Measurements from ENCODE around the gene SDSL. TPM values are rescaled to one million over a fixed set of nuclear protein-coding genes. Genes with fewer than 3 reads are reported as not detected.

The SDSL gene
- total RNA-seq, 1 experiment from 2014 or later, result 0.52 TPM

DNA sequence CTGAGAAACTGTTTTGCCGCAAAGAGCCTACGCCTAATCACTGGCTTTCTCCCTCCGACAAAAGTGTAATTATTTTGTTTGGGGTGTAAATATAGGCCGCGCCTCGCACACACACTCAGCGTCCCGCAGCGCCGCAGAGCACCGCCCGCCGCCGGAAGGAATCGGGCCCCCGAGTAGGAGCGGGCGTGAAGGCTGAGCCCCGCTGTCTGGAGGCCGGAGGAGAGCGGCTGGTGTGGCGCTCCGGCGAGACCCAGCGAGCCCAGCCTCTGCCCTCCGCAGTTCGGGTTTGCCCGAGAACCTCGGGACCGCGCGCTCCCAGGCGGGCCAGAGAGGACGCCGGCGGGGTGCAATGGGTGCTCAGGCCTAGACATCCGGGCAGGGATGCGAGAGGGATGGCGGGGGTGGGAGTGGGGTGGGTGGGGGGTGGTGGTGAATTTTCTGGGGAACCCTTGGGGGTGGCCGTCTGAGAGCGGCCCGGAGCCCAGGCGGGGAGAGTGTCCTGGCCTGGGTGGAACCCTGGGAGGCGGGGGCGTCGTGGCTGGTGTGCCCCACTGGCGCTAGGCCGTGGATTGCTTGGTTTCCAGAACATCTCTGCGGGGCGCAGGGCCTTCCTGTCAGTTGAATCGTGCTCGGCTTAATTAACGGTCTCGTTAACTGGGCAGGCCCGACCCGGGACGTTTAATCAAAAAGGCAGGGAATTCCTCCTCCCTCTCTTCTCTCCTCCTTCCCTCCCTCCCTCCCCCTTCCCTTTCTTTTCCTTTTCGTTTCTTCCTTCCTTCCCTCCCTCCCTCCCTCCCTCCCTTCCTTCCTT lies 54.2 kb downstream of the SDSL start:
- peak overlapping the region; percentile 62 for H3K4me3 Mint-ChIP-seq
- H3K27ac Mint-ChIP-seq, result no peak overlapping the region
- no peak for DNase-seq (ENCODE audit: low spot score)
- ChIA-PET CTCF (interaction anchor here (0.7 to 9.2 kb wide), 6 partner anchors 11 to 51 kb away, joined by 3 to 92 read pairs (median 5); no protein-coding TSS in a partner anchor), POLR2A (interaction anchor here (0.6 kb wide), 1 partner anchor 231 kb away, joined by 3 read pairs; no protein-coding TSS in a partner anchor)
- peaks cover 98% of the 10 kb centered on the region for H3K27me3 Mint-ChIP-seq (ENCODE audit: low read depth)
- no peaks in the 10 kb centered on the region for H3K36me3 Mint-ChIP-seq
- no peak for ATAC-seq
- peaks cover 74% of the 10 kb centered on the region for H3K4me1 Mint-ChIP-seq
- no peak for TF ChIP-seq ZNF416 (CRISPR knock-in tag; IDR thresholded peaks at IDR 0.05)
- TF ChIP-seq ETV6 (CRISPR knock-in tag; IDR thresholded peaks at IDR 0.05), result 0 out of 2 replicates have a peak, but pooled peaks have one; percentile 36
- H3K9me3 Mint-ChIP-seq, result no peaks in the 10 kb centered on the region

DNA sequence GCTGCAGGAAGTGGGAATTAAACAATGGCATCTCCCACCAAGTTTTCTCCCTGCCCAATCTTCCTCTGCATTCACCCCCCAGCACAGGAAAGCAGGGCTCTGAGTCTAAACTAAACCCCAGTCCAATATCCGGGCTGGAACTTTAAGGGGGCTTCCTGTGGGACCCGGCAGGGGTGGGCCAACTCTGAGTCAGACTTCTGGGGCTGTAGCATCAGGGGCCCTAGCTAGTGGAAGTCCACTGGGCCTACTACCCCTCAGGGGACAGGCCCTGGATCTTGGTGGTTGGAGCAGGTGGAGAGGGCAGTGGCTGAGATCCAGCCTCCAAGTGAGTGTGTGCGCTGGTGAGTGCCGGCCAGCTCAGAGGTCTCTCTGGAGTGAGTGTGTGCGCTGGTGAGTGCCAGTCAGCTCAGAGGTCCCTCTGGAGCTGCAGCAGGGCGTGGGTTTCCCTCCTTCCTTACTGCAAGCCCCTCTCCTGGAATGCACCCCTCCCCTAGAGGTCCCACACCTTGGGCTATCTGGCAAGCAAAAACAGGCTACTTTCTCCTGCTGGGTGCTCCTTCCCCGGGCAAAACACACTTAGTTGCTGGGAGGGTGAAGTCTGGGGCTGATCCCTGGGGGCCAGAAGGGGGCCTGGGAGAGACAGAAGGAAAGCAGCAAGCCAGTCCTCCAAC lies 55.1 kb downstream of the SDSL start:
- Mint-ChIP-seq H3K36me3 (no peaks in the 10 kb centered on the region), H3K9me3 (no peaks in the 10 kb centered on the region), H3K27me3 (ENCODE audit: low read depth) (peaks cover 96% of the 10 kb centered on the region), H3K4me1 (peaks cover 73% of the 10 kb centered on the region), H3K27ac (no peak overlapping the region), H3K4me3 (peak overlapping the region; percentile 76)
- ATAC-seq (peak; percentile 26), DNase-seq (ENCODE audit: low spot score) (peak; percentile 72)
- POLR2A ChIA-PET, result interaction anchor here (0.6 kb wide), 1 partner anchor 232 kb away, joined by 3 read pairs; no protein-coding TSS in a partner anchor
- TF ChIP-seq FOXP1 (CRISPR knock-in tag; IDR thresholded peaks at IDR 0.05; ENCODE audit: borderline replicate concordance), result 0 out of 2 replicates have a peak, but pooled peaks have one; percentile 42
- TF ChIP-seq, protein P1, sequence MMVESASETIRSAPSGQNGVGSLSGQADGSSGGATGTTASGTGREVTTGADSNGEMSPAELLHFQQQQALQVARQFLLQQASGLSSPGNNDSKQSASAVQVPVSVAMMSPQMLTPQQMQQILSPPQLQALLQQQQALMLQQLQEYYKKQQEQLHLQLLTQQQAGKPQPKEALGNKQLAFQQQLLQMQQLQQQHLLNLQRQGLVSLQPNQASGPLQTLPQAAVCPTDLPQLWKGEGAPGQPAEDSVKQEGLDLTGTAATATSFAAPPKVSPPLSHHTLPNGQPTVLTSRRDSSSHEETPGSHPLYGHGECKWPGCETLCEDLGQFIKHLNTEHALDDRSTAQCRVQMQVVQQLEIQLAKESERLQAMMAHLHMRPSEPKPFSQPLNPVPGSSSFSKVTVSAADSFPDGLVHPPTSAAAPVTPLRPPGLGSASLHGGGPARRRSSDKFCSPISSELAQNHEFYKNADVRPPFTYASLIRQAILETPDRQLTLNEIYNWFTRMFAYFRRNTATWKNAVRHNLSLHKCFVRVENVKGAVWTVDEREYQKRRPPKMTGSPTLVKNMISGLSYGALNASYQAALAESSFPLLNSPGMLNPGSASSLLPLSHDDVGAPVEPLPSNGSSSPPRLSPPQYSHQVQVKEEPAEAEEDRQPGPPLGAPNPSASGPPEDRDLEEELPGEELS (CRISPR knock-in tag; IDR thresholded peaks at IDR 0.05), result 0 out of 2 replicates have a peak, but pooled peaks have one; percentile 20
- TF ChIP-seq, protein P2, sequence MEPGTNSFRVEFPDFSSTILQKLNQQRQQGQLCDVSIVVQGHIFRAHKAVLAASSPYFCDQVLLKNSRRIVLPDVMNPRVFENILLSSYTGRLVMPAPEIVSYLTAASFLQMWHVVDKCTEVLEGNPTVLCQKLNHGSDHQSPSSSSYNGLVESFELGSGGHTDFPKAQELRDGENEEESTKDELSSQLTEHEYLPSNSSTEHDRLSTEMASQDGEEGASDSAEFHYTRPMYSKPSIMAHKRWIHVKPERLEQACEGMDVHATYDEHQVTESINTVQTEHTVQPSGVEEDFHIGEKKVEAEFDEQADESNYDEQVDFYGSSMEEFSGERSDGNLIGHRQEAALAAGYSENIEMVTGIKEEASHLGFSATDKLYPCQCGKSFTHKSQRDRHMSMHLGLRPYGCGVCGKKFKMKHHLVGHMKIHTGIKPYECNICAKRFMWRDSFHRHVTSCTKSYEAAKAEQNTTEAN (CRISPR knock-in tag; IDR thresholded peaks at IDR 0.05), result peak; percentile 96
- TF ChIP-seq ETV6 (CRISPR knock-in tag; IDR thresholded peaks at IDR 0.05), result peak; percentile 95
- TF ChIP-seq, protein P3, sequence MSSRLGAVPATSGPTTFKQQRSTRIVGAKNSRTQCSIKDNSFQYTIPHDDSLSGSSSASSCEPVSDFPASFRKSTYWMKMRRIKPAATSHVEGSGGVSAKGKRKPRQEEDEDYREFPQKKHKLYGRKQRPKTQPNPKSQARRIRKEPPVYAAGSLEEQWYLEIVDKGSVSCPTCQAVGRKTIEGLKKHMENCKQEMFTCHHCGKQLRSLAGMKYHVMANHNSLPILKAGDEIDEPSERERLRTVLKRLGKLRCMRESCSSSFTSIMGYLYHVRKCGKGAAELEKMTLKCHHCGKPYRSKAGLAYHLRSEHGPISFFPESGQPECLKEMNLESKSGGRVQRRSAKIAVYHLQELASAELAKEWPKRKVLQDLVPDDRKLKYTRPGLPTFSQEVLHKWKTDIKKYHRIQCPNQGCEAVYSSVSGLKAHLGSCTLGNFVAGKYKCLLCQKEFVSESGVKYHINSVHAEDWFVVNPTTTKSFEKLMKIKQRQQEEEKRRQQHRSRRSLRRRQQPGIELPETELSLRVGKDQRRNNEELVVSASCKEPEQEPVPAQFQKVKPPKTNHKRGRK (CRISPR knock-in tag; IDR thresholded peaks at IDR 0.05; ENCODE audit: borderline replicate concordance), result 0 out of 2 replicates have a peak, but pooled peaks have one; percentile 50
- TF ChIP-seq NFE2L1 (CRISPR knock-in tag; IDR thresholded peaks at IDR 0.05), result no peak
- CTCF ChIA-PET, result interaction anchor here (0.7 to 9.2 kb wide), 8 partner anchors 9 to 289 kb away, joined by 3 to 92 read pairs (median 3); no protein-coding TSS in a partner anchor

DNA sequence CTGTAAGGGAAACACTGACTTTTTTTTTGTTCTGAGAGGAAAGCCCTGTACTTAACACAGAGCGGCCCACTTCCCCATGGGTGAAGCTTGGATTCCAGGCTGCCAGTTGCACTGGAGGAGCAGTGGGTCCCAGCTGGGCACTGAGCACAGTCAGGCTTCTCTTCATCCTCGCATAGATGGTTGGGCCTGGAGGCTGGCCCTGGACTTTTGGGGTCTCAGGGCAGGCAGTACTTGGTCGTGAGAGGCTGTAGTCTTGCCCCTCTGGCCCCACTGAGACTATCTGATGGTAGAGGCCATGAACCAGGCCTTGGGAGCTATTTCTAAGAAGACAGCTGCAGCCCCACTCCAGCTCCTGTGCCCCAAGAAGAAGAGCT lies 55.6 kb downstream of the SDSL start:
- TF ChIP-seq ZNF396 (CRISPR knock-in tag; IDR thresholded peaks at IDR 0.05; ENCODE audit: borderline replicate concordance), result no peak
- TF ChIP-seq, protein P4, sequence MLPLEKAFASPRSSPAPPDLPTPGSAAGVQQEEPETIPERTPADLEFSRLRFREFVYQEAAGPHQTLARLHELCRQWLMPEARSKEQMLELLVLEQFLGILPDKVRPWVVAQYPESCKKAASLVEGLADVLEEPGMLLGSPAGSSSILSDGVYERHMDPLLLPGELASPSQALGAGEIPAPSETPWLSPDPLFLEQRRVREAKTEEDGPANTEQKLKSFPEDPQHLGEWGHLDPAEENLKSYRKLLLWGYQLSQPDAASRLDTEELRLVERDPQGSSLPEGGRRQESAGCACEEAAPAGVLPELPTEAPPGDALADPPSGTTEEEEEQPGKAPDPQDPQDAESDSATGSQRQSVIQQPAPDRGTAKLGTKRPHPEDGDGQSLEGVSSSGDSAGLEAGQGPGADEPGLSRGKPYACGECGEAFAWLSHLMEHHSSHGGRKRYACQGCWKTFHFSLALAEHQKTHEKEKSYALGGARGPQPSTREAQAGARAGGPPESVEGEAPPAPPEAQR (CRISPR knock-in tag; IDR thresholded peaks at IDR 0.05), result no peak
- TF ChIP-seq ZNF232 (CRISPR knock-in tag; IDR thresholded peaks at IDR 0.05), result no peak
- no peak for TF ChIP-seq SOX15 (CRISPR knock-in tag; IDR thresholded peaks at IDR 0.05)
- TF ChIP-seq, protein P5, sequence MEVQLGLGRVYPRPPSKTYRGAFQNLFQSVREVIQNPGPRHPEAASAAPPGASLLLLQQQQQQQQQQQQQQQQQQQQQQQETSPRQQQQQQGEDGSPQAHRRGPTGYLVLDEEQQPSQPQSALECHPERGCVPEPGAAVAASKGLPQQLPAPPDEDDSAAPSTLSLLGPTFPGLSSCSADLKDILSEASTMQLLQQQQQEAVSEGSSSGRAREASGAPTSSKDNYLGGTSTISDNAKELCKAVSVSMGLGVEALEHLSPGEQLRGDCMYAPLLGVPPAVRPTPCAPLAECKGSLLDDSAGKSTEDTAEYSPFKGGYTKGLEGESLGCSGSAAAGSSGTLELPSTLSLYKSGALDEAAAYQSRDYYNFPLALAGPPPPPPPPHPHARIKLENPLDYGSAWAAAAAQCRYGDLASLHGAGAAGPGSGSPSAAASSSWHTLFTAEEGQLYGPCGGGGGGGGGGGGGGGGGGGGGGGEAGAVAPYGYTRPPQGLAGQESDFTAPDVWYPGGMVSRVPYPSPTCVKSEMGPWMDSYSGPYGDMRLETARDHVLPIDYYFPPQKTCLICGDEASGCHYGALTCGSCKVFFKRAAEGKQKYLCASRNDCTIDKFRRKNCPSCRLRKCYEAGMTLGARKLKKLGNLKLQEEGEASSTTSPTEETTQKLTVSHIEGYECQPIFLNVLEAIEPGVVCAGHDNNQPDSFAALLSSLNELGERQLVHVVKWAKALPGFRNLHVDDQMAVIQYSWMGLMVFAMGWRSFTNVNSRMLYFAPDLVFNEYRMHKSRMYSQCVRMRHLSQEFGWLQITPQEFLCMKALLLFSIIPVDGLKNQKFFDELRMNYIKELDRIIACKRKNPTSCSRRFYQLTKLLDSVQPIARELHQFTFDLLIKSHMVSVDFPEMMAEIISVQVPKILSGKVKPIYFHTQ (CRISPR knock-in tag; IDR thresholded peaks at IDR 0.05), result no peak
- no peak for TF ChIP-seq GRHL2 (CRISPR knock-in tag; IDR thresholded peaks at IDR 0.05; ENCODE audit: insufficient replicate concordance, severe bottlenecking)
- ATAC-seq (no peak), DNase-seq (ENCODE audit: low spot score) (no peak)
- POLR2A ChIA-PET, result no interaction called here
- peaks cover 96% of the 10 kb centered on the region for H3K27me3 Mint-ChIP-seq (ENCODE audit: low read depth)
- CTCF ChIA-PET, result interaction anchor here (0.7 to 9.2 kb wide), 7 partner anchors 9 to 288 kb away, joined by 3 to 92 read pairs (median 3); no protein-coding TSS in a partner anchor
- H3K9me3 Mint-ChIP-seq, result no peaks in the 10 kb centered on the region
- peak overlapping the region; percentile 76 for H3K4me3 Mint-ChIP-seq
- peaks cover 73% of the 10 kb centered on the region for H3K4me1 Mint-ChIP-seq
- H3K27ac Mint-ChIP-seq, result no peak overlapping the region
- H3K36me3 Mint-ChIP-seq, result no peaks in the 10 kb centered on the region
